Neuronal stem cell (in vitro differentiated cells): ENCODE measurements around the gene WASHC4.

Experiments
- DNase-seq: peaks from one replicate; pipeline ENCODE4 v3.0.0-alpha.2; 2013; ENCODE audit warnings: low spot score
- H2AFZ ChIP-seq: one replicate; pipeline ENCODE4 v1.6.1; 2013; ENCODE audit warnings: mild to moderate bottlenecking, low read length, inconsistent platforms
- H2AK5ac ChIP-seq: 2 replicates; pipeline ENCODE4 v1.6.1; 2013; ENCODE audit warnings: low read depth, mild to moderate bottlenecking, inconsistent platforms, low read length, moderate library complexity, mixed read lengths
- H2BK120ac ChIP-seq: 2 replicates; pipeline ENCODE4 v1.6.1; 2013; ENCODE audit warnings: low read depth, mild to moderate bottlenecking, inconsistent platforms, low read length, moderate library complexity, mixed read lengths
- H2BK12ac ChIP-seq: one replicate; pipeline ENCODE4 v1.6.1; 2013; ENCODE audit warnings: low read length, inconsistent platforms
- H2BK15ac ChIP-seq: 2 replicates; pipeline ENCODE4 v1.6.1; 2013; ENCODE audit warnings: mild to moderate bottlenecking, low read length, inconsistent platforms, mixed read lengths
- H2BK5ac ChIP-seq: one replicate; pipeline ENCODE4 v1.6.1; 2013; ENCODE audit warnings: inconsistent platforms, mild to moderate bottlenecking, low read length, moderate library complexity
- H3K14ac ChIP-seq: one replicate; pipeline ENCODE4 v1.6.1; 2013; ENCODE audit warnings: low read length, inconsistent platforms
- H3K18ac ChIP-seq: 2 replicates; pipeline ENCODE4 v1.6.1; 2013; ENCODE audit warnings: low read length, inconsistent platforms
- H3K23ac ChIP-seq: 2 replicates; pipeline ENCODE4 v1.6.1; 2013; ENCODE audit warnings: low read depth, mild to moderate bottlenecking, mixed read lengths, low read length, inconsistent platforms; ENCODE audit not compliant: poor library complexity
- H3K27ac ChIP-seq: replicated peaks from 3 replicates; pipeline ENCODE4 v1.5.1; 2013; ENCODE audit warnings: low read length, inconsistent platforms
- H3K27me3 ChIP-seq, 3 experiments: 2 replicates each; pipeline ENCODE4 v1.6.1; 2013; ENCODE audit warnings: low read length in 3 of 3, mild to moderate bottlenecking in 2 of 3, inconsistent platforms in 1 of 3, low read depth in 1 of 3, mixed read lengths in 1 of 3, moderate library complexity in 1 of 3; ENCODE audit not compliant: control insufficient read depth in 3 of 3, insufficient read depth in 3 of 3
- H3K36me3 ChIP-seq, 2 donors: replicated peaks in 1 of 2; 2 replicates each; pipeline ENCODE4 v1.6.1; 2013; ENCODE audit warnings: low read length in 2 of 2; ENCODE audit not compliant: control insufficient read depth in 2 of 2, insufficient read depth in 2 of 2
- H3K4ac ChIP-seq: 2 replicates; pipeline ENCODE4 v1.6.1; 2013; ENCODE audit warnings: inconsistent platforms, mild to moderate bottlenecking, low read length, moderate library complexity
- H3K4me1 ChIP-seq, 2 donors: 1 replicate in 1 of 2; 2 replicates in 1 of 2; pipeline ENCODE4 v1.6.1; 2013; ENCODE audit warnings: low read length in 2 of 2, low read depth in 1 of 2; ENCODE audit not compliant: control insufficient read depth in 2 of 2, insufficient read depth in 1 of 2
- H3K4me2 ChIP-seq: one replicate; pipeline ENCODE4 v1.6.1; 2013; ENCODE audit warnings: mild to moderate bottlenecking, low read length, inconsistent platforms; ENCODE audit not compliant: insufficient read depth, poor library complexity, severe bottlenecking
- H3K4me3 ChIP-seq, 2 donors: 2 replicates each; pipeline ENCODE4 v1.5.1; 2013; ENCODE audit warnings: low read length in 2 of 2, mild to moderate bottlenecking in 2 of 2, inconsistent platforms in 1 of 2, moderate library complexity in 1 of 2
- H3K79me1 ChIP-seq: one replicate; pipeline ENCODE4 v1.6.1; 2013; ENCODE audit warnings: low read depth, mild to moderate bottlenecking, inconsistent platforms, low read length, moderate library complexity
- H3K9ac ChIP-seq: one replicate; pipeline ENCODE4 v1.6.1; 2013; ENCODE audit warnings: mild to moderate bottlenecking, low read depth, low read length, inconsistent platforms; ENCODE audit not compliant: poor library complexity
- H3K9me3 ChIP-seq, 2 donors: replicated peaks in 1 of 2; 2 replicates each; pipeline versions ENCODE3 to v1.6.1; 2013; ENCODE audit warnings: low read length in 2 of 2, mild to moderate bottlenecking in 2 of 2, inconsistent platforms in 1 of 2, low read depth in 1 of 2, mixed read lengths in 1 of 2, moderate library complexity in 1 of 2; ENCODE audit not compliant: control insufficient read depth in 2 of 2, insufficient read depth in 1 of 2
- H4K8ac ChIP-seq: one replicate; pipeline ENCODE4 v1.6.1; 2013; ENCODE audit warnings: low read depth, mild to moderate bottlenecking, inconsistent platforms, low read length, moderate library complexity
- H4K91ac ChIP-seq: one replicate; pipeline ENCODE4 v1.6.1; 2013; ENCODE audit warnings: low read length, low read depth, mild to moderate bottlenecking, inconsistent platforms; ENCODE audit not compliant: poor library complexity
- WGBS, 2 donors: extraction: QIAGEN DNeasy Blood & Tissue Kit; methylation state at CpG; one replicate each; pipeline ENCODE4 v1.1.7; 2013; ENCODE audit warnings: missing lambda C conversion rate in 2 of 2, mixed read lengths in 1 of 2; ENCODE audit not compliant: insufficient read length in 2 of 2, insufficient replicate concordance in 1 of 2; ENCODE audit errors: extremely low coverage in 2 of 2; 5-methylcytosine and 5-hydroxymethylcytosine counted together

The WASHC4 gene

GRCh38 chr12:105156260-105156659 lies 48.7 kb downstream of the WASHC4 start:
- no peak overlapping the region for H3K4ac ChIP-seq
- H2BK15ac ChIP-seq: no peak overlapping the region
- no peak overlapping the region for H3K23ac ChIP-seq
- no peak overlapping the region for H3K4me3 ChIP-seq
- no peak overlapping the region for H2BK120ac ChIP-seq
- no peak overlapping the region for H3K4me2 ChIP-seq
- no peak overlapping the region for H3K18ac ChIP-seq
- H3K9me3 ChIP-seq: peaks cover 0 to 2% of the 10 kb centered on the region in 2 donors
- WGBS, 2 donors: no CpG with 5 or more reads among the region's 2 CpGs
- no peak overlapping the region for H2BK5ac ChIP-seq
- H4K8ac ChIP-seq: no peak overlapping the region
- no peaks in the 10 kb centered on the region for H3K4me1 ChIP-seq
- no peak overlapping the region for H2AK5ac ChIP-seq
- H4K91ac ChIP-seq: no peak overlapping the region
- no peak overlapping the region for H3K14ac ChIP-seq
- no peak overlapping the region for H2BK12ac ChIP-seq
- DNase-seq: no peak
- no peak overlapping the region for H3K9ac ChIP-seq
- no peaks in the 10 kb centered on the region for H3K79me1 ChIP-seq
- H2AFZ ChIP-seq: no peak overlapping the region
- H3K27ac ChIP-seq: no peak overlapping the region
- no peaks in the 10 kb centered on the region for H3K27me3 ChIP-seq
- H3K36me3 ChIP-seq: peaks cover 7 to 94% of the 10 kb centered on the region in 2 donors

DNA sequence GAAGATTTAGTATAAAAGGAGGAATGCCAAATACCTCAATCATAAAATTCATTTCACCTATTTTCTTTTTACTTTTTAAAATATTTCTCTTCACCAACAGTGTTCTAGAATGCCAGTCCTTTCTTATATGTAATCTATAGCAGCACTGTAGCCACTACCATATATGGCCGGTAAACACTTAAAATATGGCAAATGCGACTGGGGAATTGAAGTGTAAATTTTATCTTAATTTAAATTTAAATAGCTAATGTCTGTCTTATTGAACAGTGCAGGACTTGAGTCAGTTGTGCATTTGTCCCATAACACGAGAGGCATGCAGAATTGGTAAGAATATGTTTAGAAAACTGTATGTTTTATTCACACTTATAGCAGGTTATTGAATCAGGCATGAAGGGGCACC lies 50.1 kb downstream of the WASHC4 start:
- no peak overlapping the region for H3K4ac ChIP-seq
- no peak for DNase-seq
- no CpG with 5 or more reads among the region's 3 CpGs for WGBS, 2 donors

DNA sequence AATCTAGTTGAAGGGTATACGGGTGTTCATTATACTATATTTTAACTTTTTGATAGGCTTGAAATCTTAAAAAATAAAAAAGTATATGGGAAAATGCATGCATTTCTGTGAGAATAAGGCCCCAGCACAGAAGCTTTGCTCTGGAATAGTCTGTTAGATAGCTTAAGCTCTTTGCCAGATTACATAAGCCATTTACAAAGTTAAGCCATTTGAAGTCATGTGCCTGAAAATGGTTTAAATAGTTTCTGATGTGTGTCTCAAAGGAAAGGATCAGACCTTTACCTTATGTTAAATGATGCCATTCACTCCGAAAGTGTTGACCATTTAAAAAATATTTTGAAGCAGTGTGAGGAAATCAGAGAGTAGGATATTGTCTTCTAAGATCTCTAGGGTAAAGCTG lies 51.3 kb downstream of the WASHC4 start:
- Histone ChIP-seq H3K9me3 (peaks cover 0 to 2% of the 10 kb centered on the region in 2 donors), H4K8ac (no peak overlapping the region), H3K4me1 (no peaks in the 10 kb centered on the region), H3K9ac (no peak overlapping the region), H3K27me3 (no peaks in the 10 kb centered on the region), H2AFZ (no peak overlapping the region), H2BK5ac (no peak overlapping the region), H2BK12ac (no peak overlapping the region), H3K36me3 (peaks cover 5 to 97% of the 10 kb centered on the region in 2 donors), H4K91ac (no peak overlapping the region), H3K18ac (no peak overlapping the region), H3K79me1 (no peaks in the 10 kb centered on the region), H2AK5ac (no peak overlapping the region), H3K27ac (no peak overlapping the region), H3K4me3 (no peak overlapping the region), H2BK120ac (no peak overlapping the region), H3K4ac (no peak overlapping the region), H2BK15ac (no peak overlapping the region), H3K14ac (no peak overlapping the region), H3K4me2 (no peak overlapping the region), H3K23ac (no peak overlapping the region)
- no peak for DNase-seq
- WGBS, 2 donors: no CpG with 5 or more reads among the region's 2 CpGs

More for the DNA sequence above, 50.1 kb downstream of the WASHC4 start:
- H3K4me2 ChIP-seq: no peak overlapping the region
- H3K23ac ChIP-seq: no peak overlapping the region
- H3K79me1 ChIP-seq: no peaks in the 10 kb centered on the region
- no peak overlapping the region for H2BK5ac ChIP-seq
- no peaks in the 10 kb centered on the region for H3K27me3 ChIP-seq
- no peak overlapping the region for H4K8ac ChIP-seq
- no peak overlapping the region for H2BK15ac ChIP-seq
- H3K9ac ChIP-seq: no peak overlapping the region
- H2AFZ ChIP-seq: no peak overlapping the region
- H3K4me1 ChIP-seq: no peaks in the 10 kb centered on the region
- H3K18ac ChIP-seq: no peak overlapping the region
- H3K36me3 ChIP-seq: peaks cover 5 to 97% of the 10 kb centered on the region in 2 donors
- H3K27ac ChIP-seq: no peak overlapping the region
- no peak overlapping the region for H2AK5ac ChIP-seq
- H3K4me3 ChIP-seq: no peak overlapping the region
- H3K9me3 ChIP-seq: peaks cover 0 to 2% of the 10 kb centered on the region in 2 donors
- no peak overlapping the region for H2BK120ac ChIP-seq
- H3K14ac ChIP-seq: no peak overlapping the region
- H2BK12ac ChIP-seq: no peak overlapping the region
- H4K91ac ChIP-seq: no peak overlapping the region

- Histone ChIP-seq H2BK120ac (no peak overlapping the region), H2BK15ac (no peak overlapping the region), H3K18ac (no peak overlapping the region), H3K79me1 (no peaks in the 10 kb centered on the region), H3K27ac (no peak overlapping the region), H3K36me3 (peaks cover 0 to 99% of the 10 kb centered on the region in 2 donors), H3K23ac (no peak overlapping the region), H3K4ac (no peak overlapping the region), H4K8ac (no peak overlapping the region), H2BK5ac (no peak overlapping the region), H2BK12ac (no peak overlapping the region), H3K9ac (no peak overlapping the region), H3K27me3 (no peaks in the 10 kb centered on the region), H3K14ac (no peak overlapping the region), H3K9me3 (no peaks in the 10 kb centered on the region), H2AK5ac (no peak overlapping the region), H3K4me1 (no peaks in the 10 kb centered on the region), H3K4me3 (no peak overlapping the region), H2AFZ (no peak overlapping the region), H3K4me2 (no peak overlapping the region), H4K91ac (no peak overlapping the region)
- whole genome bisulfite sequencing, 2 donors: no CpG with 5 or more reads among the region's 3 CpGs
- DNase-seq: no peak
These were observed 54.6 kb downstream of the WASHC4 start for GRCh38 chr12:105162174-105162573.
